OCI-LY1 (cell line): ENCODE measurements around the gene RTF2.

Experiments
- H2AFZ ChIP-seq: fragments of 200-600 bp; sonication (generic), shearing (Covaris generic); 2 replicates; pipeline ENCODE4 v1.6.0; 2014; ENCODE audit warnings: antibody characterized with exemption, mild to moderate bottlenecking, low read length
- H3F3A ChIP-seq: fragments of 200-600 bp; sonication (generic), shearing (Covaris generic); 2 replicates; pipeline ENCODE4 v1.6.0; 2014; ENCODE audit warnings: mild to moderate bottlenecking, antibody characterized with exemption, low read length, moderate library complexity; ENCODE audit not compliant: insufficient read depth
- H3K27ac ChIP-seq: fragments of 200-600 bp; sonication (generic); 2 replicates; pipeline ENCODE4 v1.5.1; 2014; ENCODE audit warnings: low read length, mixed run types, mild to moderate bottlenecking, low read depth; ENCODE audit not compliant: poor library complexity, severe bottlenecking
- H3K27me3 ChIP-seq: fragments of 200-600 bp; sonication (generic); 2 replicates; pipeline ENCODE4 v1.6.0; 2014; ENCODE audit warnings: antibody characterized with exemption, mild to moderate bottlenecking, low read length, moderate library complexity; ENCODE audit not compliant: insufficient read depth
- H3K36me3 ChIP-seq: fragments of 200-600 bp; sonication (generic); 2 replicates; pipeline ENCODE4 v1.6.1; 2014; ENCODE audit warnings: mild to moderate bottlenecking, antibody characterized with exemption, low read length, moderate library complexity, mixed read lengths; ENCODE audit not compliant: insufficient read depth
- H3K4me1 ChIP-seq: fragments of 200-600 bp; sonication (generic); 2 replicates; pipeline ENCODE4 v1.5.1; 2014; ENCODE audit warnings: mild to moderate bottlenecking, low read length, moderate library complexity; ENCODE audit not compliant: insufficient read depth, severe bottlenecking
- H3K4me2 ChIP-seq: fragments of 200-600 bp; sonication (generic), shearing (Covaris generic); 2 replicates; pipeline ENCODE4 v1.6.1; 2014; ENCODE audit warnings: low read length
- H3K4me3 ChIP-seq: fragments of 200-600 bp; sonication (generic); 2 replicates; pipeline ENCODE4 v1.5.1; 2014; ENCODE audit warnings: low read length, low read depth, mild to moderate bottlenecking, mixed read lengths; ENCODE audit not compliant: poor library complexity, severe bottlenecking
- H3K79me2 ChIP-seq: fragments of 200-600 bp; shearing (Covaris generic); 2 replicates; pipeline ENCODE4 v1.6.1; 2016; ENCODE audit warnings: mixed run types, low read length, mixed read lengths; ENCODE audit not compliant: insufficient read depth
- H3K9ac ChIP-seq: fragments of 200-600 bp; sonication (generic), shearing (Covaris generic); 2 replicates; pipeline ENCODE4 v1.6.1; 2014; ENCODE audit warnings: mild to moderate bottlenecking, low read length, mixed read lengths
- H3K9me2 ChIP-seq: fragments of 200-600 bp; sonication (generic), shearing (Covaris generic); 2 replicates; pipeline ENCODE4 v1.6.1; 2014; ENCODE audit warnings: low read depth, mild to moderate bottlenecking, low read length, mixed read lengths
- H3K9me3 ChIP-seq: fragments of 200-600 bp; shearing (Covaris generic); 2 replicates; pipeline ENCODE4 v1.6.1; 2014; ENCODE audit warnings: low read length, mixed read lengths
- H4K20me1 ChIP-seq: fragments of 200-600 bp; sonication (generic), shearing (Covaris generic); 2 replicates; pipeline ENCODE4 v1.6.0; 2016; ENCODE audit warnings: mild to moderate bottlenecking, low read length; ENCODE audit not compliant: insufficient read depth
- EZH2 ChIP-seq: fragments of 200-600 bp; sonication (generic), shearing (Covaris generic); IDR thresholded peaks from 2 replicates; pipeline ENCODE4 v1.8.0; 2017; ENCODE audit warnings: borderline replicate concordance, mixed run types, mild to moderate bottlenecking, antibody characterized with exemption, low read length, moderate library complexity, mixed read lengths
- TF ChIP-seq, protein P1 (sequence below): fragments of 200-600 bp; sonication (generic), shearing (Covaris generic); IDR thresholded peaks from 2 replicates; pipeline ENCODE4 v1.5.1; 2017; ENCODE audit warnings: mild to moderate bottlenecking, antibody characterized with exemption, low read length, moderate library complexity, mixed read lengths

The RTF2 gene

DNA sequence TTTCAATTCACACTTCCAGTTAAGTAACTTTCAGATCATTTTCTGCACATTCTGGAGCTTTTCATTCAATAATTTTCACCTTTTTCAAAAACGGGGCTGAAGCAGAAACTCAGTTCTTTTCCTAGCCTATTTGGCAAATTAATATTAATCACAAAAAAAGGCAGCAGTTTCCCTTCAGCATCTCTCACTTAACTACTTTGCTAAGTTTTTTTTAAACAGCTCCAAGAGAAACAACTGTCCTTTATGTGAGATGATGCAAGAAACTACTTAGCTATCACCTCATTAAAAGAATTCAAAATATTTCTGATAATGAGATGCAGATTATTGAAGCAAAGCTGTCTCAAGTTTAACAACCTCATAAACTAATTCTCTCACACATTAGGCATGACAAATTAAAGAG, 44.5 kb upstream of the RTF2 start:
- Histone ChIP-seq H3F3A (no peaks in the 10 kb centered on the region), H3K27ac (no peak overlapping the region), H3K4me1 (no peaks in the 10 kb centered on the region), H2AFZ (no peak overlapping the region), H4K20me1 (no peaks in the 10 kb centered on the region), H3K9me3 (no peaks in the 10 kb centered on the region), H3K9ac (no peak overlapping the region), H3K27me3 (no peaks in the 10 kb centered on the region), H3K79me2 (no peaks in the 10 kb centered on the region), H3K9me2 (no peaks in the 10 kb centered on the region), H3K4me2 (no peak overlapping the region), H3K4me3 (no peak overlapping the region), H3K36me3 (no peaks in the 10 kb centered on the region)
- TF ChIP-seq, protein P1, sequence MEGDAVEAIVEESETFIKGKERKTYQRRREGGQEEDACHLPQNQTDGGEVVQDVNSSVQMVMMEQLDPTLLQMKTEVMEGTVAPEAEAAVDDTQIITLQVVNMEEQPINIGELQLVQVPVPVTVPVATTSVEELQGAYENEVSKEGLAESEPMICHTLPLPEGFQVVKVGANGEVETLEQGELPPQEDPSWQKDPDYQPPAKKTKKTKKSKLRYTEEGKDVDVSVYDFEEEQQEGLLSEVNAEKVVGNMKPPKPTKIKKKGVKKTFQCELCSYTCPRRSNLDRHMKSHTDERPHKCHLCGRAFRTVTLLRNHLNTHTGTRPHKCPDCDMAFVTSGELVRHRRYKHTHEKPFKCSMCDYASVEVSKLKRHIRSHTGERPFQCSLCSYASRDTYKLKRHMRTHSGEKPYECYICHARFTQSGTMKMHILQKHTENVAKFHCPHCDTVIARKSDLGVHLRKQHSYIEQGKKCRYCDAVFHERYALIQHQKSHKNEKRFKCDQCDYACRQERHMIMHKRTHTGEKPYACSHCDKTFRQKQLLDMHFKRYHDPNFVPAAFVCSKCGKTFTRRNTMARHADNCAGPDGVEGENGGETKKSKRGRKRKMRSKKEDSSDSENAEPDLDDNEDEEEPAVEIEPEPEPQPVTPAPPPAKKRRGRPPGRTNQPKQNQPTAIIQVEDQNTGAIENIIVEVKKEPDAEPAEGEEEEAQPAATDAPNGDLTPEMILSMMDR, result no peak
- no peak for TF ChIP-seq EZH2

DNA sequence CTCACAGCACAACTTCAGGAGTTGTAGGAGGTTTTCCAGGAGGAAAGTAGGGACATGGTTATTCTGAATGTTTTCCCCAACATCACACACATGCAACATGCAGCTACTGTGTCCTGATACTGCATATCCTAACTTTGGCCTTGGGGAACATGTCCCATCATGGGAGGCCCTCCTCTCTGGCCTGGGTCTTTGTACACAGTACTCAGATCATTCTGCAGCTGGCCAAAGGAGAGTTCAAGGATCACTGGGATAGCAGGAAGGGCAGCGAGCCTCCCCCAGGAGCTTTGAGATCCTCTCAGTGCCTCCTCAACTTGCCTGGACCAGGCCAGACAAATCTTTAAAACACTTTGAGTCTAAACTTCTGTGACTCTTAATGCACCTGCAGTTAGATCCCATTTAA, 43.5 kb upstream of the RTF2 start:
- no peak overlapping the region for H3K4me2 ChIP-seq
- no peaks in the 10 kb centered on the region for H3K9me2 ChIP-seq
- H3F3A ChIP-seq, result no peaks in the 10 kb centered on the region
- no peaks in the 10 kb centered on the region for H3K36me3 ChIP-seq
- H3K9ac ChIP-seq, result no peak overlapping the region
- no peak overlapping the region for H3K4me3 ChIP-seq
- no peak overlapping the region for H2AFZ ChIP-seq
- peaks cover 9% of the 10 kb centered on the region for H3K4me1 ChIP-seq
- H3K9me3 ChIP-seq, result no peaks in the 10 kb centered on the region
- H4K20me1 ChIP-seq, result no peaks in the 10 kb centered on the region
- no peaks in the 10 kb centered on the region for H3K79me2 ChIP-seq
- no peak overlapping the region for H3K27ac ChIP-seq
- no peaks in the 10 kb centered on the region for H3K27me3 ChIP-seq
- no peak for TF ChIP-seq EZH2
- TF ChIP-seq, protein P1, result no peak

GRCh38 chr20:56426026-56426425, 42.4 kb upstream of the RTF2 start:
- no peaks in the 10 kb centered on the region for H3F3A ChIP-seq

More at GRCh38 chr20:56426026-56426425, 42.4 kb upstream of the RTF2 start:
- Histone ChIP-seq H3K9ac (no peak overlapping the region), H2AFZ (no peak overlapping the region), H3K27ac (no peak overlapping the region), H3K79me2 (no peaks in the 10 kb centered on the region), H3K4me2 (no peak overlapping the region), H3K27me3 (no peaks in the 10 kb centered on the region), H3K9me2 (no peaks in the 10 kb centered on the region), H3K36me3 (no peaks in the 10 kb centered on the region), H4K20me1 (no peaks in the 10 kb centered on the region), H3K9me3 (no peaks in the 10 kb centered on the region), H3K4me1 (peaks cover 11% of the 10 kb centered on the region), H3K4me3 (no peak overlapping the region)
- TF ChIP-seq, protein P1, result no peak
- TF ChIP-seq EZH2, result no peak
